GM21717 (cell line): Measurements from ENCODE around the gene DNAH6.
"Not testable (repeated sequence)": the region's sequence is repeated elsewhere in the genome, so short reads cannot be mapped to it uniquely, and the experiment has no call there.

Experiments
- ATAC-seq: cut with Tn5 transposase; IDR thresholded peaks from one replicate; pipeline ENCODE4 v1.9.1; 2021; ENCODE audit warnings: mild to moderate bottlenecking, moderate library complexity; ENCODE audit not compliant: unreplicated experiment

DNAH6 gene

GRCh38 chr2:84858937-84859336 lies 342.6 kb downstream of the DNAH6 start:
- ATAC-seq: no peak

GRCh38 chr2:84861539-84861938 lies 345.2 kb downstream of the DNAH6 start:
- no peak for ATAC-seq

- no peak for ATAC-seq
These were observed 345.7 kb downstream of the DNAH6 start for GRCh38 chr2:84862006-84862405.

GRCh38 chr2:84865181-84865783 lies 349.0 kb downstream of the DNAH6 start:
- peak; percentile 69 for ATAC-seq

GRCh38 chr2:84866122-84866521 lies 349.8 kb downstream of the DNAH6 start:
- no peak for ATAC-seq

GRCh38 chr2:84868327-84868726 lies 352.0 kb downstream of the DNAH6 start:
- ATAC-seq: not testable (repeated sequence)
